HG02610 (cell line): ENCODE measurements around the gene TPRG1.

Experiments
- ATAC-seq: cut with Tn5 transposase; IDR thresholded peaks from one replicate; pipeline ENCODE4 v1.9.1; 2021; ENCODE audit warnings: mild to moderate bottlenecking, moderate library complexity; ENCODE audit not compliant: unreplicated experiment

Gene TPRG1, protein sequence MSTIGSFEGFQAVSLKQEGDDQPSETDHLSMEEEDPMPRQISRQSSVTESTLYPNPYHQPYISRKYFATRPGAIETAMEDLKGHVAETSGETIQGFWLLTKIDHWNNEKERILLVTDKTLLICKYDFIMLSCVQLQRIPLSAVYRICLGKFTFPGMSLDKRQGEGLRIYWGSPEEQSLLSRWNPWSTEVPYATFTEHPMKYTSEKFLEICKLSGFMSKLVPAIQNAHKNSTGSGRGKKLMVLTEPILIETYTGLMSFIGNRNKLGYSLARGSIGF

DNA sequence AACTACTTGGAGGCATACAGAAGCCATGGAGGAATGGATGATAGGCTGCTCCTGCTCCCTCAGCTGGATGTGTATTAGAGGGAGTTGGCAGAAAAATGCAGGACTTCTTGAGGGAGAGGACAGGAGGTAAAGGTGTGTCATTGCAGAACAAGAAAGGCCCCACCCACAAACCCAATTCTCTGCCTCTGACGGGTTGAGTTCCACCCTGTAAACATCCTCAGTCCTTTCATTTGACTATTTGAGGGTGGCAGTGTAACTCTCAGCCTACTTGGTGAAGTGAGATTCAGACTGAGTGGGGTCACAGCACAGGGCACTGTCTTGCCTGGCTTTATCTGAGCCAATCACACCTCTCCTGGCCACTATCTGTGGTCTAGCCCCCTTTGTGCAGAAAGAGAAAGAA is at the start of gene TPRG1:
TSS of gene TPRG1 (plus strand) at position 265 of the 400 bp plus-strand sequence. CDS start 35,414 bp downstream, outside the sequence.
- ATAC-seq: no peak

DNA sequence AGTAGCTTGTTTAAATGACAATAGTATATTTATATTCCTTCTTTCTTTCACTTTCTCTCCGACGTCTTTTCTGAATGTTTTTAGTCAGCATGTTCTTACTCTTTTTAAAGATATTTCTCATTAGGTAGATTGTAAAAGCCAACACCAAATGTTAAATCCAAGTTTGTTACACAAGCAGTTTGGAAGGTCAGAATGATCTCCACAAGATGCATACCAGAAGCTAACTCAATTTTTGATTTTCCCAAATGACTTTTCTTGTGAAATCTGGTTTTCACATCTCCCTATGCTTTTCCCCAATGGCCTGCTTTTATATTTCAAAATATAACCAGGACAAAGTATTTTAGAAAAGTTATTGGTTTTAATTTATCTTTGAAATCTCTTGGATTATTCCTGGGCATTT is 49.7 kb upstream of the TPRG1 start:
- ATAC-seq: no peak

DNA sequence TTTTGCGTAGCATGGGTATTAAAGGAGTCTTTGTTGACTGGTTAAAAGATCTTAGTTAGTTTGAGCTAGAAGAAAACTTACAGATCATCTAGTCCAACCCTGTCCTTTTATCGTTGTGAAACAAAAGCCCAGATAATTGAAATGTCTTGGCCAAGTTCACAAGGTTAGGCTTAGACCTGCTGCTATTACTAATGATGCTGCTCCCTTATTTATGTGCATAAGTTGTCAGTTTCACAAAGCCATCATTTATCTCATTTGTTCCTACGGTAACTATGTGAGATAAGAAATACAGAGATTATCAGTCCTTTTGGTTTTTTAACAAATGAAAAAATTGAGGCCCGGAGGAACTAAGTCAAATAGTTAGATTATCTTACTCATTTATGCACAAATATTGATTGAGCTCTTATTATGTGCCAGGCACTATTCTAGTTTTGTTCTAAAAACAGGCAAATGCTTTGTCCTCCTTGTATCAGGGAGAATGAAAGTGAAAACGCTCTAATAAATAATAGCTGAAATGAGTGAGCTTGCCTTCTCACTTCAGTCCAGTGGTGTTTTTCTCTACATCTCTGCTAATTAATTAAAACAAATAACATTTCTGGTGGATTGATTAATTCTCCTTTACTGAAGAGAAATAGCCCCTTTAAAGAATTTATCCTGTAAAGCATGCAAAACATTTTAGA is 49.1 kb upstream of the TPRG1 start:
- ATAC-seq: no peak

DNA sequence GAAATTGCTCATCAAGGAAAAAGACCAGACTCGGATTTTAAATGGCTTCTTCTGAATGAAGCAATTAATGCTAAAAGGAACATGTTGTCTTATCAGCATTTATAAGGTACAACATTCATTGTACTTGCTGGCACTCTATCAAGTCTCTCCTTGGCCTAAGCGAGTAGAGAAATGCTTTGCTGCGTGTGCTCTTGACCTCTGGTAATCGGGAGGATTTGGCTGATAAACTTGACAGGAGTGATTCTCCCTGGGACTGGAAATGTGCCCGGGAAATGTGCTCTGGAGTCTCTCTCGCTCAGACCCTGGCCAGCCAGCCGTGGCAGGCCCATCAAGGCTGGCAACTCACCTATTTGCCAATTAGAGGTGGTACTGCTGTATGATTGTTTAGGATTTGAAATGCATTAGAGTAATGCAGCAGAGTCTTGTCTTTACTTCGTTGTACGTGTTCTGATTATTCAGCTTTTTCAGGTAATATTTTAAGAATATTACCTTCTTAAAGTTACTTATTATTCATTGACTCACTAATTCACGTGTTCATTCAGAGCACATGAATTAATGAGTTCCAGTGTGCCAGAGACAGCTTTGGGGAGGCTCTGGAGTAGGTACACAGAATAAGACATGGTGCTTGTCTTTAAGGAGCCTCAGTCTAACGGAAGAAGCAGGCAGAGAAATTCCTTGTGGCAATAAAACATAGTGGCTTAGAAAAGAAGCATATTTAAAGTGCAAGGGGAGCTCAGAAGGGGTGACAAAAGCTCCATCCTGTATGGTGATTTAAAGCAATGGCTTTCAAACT is 48.0 kb upstream of the TPRG1 start:
- ATAC-seq: no peak

DNA sequence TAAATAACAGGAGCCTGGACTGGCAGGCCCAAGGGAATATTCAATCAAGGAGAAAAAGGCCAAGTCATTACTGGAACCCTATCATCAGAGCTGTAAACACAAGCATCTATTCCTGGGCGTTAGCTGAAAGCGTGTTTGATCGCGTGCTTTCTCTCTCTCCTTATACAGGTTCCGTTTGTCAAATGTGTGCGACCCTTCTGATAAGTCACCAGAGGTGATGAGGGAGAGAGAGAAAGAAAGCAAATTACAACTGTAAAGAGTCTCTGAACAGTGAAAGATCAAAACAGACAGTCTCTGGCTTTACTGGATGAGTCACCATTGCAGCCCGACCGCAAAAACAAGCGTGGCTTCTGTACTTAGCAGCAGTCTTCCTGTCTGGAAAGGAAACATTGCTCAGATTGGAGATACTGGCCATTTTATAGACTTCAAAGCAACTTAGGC is 39.5 kb upstream of the TPRG1 start:
- peak; percentile 87 for ATAC-seq

DNA sequence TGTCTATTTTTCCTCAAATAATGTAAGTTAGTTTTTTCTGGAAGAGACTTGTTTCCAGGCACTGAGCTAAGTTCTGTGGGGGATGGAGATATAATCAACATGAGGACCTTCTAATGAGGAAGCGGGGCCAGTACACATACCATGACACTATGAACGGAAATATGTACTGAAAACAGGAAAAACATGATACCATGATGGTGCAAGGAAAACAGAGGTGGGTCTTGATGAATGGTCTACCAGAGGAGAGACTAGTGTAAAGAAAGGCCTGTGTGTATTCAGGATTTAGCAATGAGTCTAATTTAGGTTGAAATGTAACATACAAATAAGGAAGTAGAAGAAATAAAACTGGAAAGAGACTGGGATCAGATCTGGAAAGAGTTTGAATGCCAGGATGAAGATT is 38.9 kb upstream of the TPRG1 start:
- ATAC-seq: no peak

DNA sequence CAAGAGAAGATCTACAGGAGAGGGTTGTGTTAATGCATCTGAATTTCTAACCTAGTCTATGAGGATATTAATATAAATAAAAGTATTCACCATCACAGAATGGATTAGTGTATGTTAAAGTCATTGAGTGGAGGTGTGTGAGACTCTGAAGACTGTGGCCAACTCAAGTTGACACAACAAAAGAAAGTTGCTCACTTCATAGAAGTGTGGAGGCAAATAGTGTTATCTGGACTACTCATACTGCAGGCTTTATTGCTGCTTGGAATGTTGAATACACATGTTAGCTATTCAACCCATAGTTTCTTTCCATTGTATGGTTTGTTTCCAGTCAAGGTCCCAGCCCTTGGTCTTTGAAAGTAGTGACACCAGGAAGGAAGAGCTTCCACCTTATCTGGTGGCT is 38.0 kb upstream of the TPRG1 start:
- no peak for ATAC-seq

DNA sequence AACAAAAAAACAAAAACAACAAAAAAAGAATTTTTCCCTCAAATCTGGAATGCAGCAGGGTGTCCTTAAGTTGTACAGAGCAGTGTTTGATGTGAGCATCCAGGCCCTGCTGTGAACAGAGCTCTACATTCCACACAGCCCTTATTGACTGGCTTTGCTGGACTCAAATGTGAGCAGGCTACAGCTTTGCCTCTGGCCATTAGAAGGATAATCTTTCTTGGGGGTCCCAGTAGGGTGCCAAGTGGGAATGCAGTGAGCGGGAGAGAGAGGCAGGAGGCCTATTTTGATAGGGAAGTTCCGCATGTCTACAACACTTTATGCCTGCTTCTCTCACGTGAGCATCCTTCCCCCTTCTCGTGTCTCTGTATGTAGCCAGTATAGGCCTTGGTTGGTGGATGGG is 34.4 kb upstream of the TPRG1 start:
- ATAC-seq: no peak

DNA sequence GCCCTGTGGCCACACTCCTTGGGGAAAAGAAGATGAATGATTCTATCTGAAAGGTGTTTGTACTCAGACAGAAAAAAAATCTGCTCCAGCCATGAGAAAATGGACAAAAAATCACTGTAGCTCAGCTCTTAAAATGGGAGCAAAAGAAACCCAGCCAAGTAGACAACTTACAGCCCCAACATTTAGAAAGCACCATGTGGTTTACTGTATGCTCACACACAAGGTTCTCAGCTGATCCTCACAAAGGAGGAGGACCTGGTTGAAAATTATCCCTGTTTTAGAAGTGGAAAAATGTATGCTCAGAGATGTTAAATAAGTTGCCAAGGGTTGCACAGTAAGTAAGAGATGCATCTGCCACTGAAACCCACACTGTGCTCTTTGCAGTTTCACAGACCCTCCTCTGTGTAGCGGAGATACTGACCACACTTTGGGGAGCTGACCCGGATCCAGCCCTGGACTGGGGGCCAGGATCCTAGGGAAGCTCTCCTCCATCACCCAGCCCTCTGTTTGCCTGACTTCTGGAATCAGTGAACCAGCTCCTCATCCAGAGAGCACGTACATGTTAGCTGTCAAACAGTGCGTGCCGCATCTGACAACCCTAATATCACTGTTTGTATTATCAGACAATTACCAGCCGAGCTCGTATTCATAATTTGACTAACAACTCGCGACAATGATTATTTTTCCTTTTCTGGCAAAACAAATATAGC is 32.7 kb upstream of the TPRG1 start:
- no peak for ATAC-seq

DNA sequence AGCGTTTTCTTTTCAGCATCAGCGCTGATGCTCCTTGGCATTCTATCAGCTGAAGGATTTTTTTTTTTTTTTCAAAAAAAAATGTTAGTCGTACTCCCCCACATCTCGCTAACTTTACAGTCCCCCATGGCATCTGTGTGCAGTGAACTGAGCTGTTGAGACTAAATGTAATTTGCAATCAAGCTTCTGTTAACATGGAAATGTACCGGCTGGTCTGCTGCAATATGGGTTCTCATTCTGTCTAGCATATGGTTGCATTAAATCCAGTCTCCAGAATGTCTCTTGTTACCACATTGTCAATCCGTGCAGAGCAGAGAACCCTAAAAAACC is 32.2 kb upstream of the TPRG1 start:
- no peak for ATAC-seq

DNA sequence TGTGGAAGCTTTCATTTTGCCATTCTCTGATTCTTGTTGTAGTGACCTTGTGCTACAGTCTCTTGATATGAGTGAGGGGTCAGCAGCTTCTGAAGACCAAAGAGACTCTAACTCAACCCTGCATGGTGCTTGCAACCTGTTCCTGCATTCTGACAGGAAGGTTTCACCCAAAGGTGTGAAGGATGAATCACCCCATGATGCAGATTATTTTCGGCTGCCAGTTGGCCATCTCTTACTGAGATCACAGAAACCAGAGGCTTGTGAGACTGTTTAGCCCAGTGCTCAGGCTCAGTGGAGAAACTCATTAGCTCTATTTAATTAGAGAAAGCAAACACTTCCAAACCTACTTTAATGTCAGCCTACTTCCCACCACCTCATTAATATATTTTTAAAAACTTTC is 29.2 kb upstream of the TPRG1 start:
- ATAC-seq: no peak

DNA sequence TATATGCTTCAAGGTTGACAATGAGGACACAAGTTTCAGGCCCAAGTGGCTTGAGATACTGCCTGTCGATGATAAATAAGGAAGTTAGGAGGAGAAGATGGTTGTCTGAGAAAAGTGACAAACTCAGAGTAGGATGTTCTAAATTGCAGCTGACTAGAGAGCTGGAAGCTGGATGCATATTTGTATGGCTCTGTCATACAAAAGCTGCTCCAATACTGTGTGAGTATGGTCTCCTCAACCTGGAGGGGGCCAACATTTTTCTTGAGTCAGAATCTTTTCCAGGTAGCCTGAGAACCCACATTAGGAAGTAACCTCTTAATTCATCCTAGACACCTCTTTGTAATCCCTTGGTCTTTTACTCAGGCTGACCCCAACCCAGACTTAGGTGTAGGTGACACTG is 28.4 kb upstream of the TPRG1 start:
- no peak for ATAC-seq

DNA sequence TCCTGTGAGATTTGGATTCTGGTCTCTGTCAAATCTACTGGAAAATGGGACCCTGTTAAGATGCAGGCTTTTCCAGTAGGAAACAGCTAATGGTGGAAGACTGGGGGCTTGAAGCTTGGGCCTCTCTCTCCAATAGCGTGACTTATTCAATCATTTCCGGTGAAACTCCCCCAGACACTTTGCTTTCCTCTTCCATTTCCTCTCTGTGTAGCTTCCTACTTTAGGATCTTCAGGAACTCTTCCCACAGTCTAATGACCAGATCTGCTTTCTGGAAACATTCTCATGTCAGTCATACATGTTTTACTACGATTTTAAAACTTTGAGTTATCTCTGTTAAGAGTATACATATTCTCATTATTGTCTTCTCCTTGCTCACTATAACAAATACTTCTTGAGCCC is 28.0 kb upstream of the TPRG1 start:
- ATAC-seq: no peak

DNA sequence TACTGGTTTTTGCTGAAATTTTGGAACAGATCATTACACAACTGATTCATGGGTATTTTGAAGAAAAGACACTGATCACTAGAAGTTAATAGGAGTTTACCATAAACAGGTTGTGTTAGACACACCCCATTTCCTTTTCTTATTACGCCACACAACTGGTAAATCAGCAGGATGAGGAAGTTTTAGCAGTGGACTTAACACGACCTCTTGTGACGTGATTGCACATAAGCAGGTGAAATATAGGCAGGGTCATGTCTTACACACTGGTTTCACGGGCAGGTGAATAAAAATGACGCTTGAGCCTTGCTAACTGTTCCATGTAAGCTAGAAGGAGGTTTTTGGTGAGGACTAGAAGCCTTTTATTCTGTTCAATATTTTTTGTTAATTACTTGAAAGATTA is 27.1 kb upstream of the TPRG1 start:
- ATAC-seq: no peak

DNA sequence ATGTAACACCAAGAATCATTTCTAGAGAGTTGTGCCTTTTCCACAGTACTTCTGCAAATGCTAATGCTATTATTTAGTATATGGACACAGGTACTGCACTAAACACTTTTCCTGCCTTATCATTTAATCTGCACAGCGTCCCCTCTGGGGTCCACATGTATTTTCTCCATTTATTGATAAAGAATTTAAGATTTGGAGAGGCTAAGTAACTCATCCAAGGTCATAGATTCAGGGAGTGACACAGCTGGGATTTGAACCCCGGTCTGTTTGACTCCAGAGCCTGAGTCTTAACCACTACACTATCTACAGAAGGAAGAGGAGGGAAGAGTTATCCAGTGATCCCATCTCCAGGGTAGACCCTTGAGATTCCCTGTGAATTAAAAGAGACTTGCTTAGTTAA is 24.9 kb upstream of the TPRG1 start:
- ATAC-seq: no peak

DNA sequence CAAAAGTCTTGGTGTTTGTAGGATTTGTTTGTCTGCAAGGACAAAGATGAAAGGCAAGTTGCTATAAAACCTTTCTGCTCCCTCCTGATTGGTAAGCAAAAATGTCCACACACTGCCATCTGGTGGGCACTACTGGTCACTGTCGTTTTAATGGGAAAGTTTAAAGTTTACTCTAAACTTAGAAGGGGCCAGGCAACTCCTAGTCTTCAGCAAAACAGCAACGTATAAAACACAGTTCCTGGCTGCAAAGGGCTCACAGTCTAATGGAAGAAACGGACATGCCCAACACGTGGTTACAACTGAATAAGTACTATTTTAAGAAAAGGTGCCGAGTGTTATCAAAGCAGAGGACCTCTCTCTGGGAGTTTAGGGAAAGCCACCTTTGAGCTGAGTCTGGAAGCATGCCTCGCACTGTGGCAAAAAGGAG is 23.7 kb upstream of the TPRG1 start:
- ATAC-seq: peak; percentile 77

DNA sequence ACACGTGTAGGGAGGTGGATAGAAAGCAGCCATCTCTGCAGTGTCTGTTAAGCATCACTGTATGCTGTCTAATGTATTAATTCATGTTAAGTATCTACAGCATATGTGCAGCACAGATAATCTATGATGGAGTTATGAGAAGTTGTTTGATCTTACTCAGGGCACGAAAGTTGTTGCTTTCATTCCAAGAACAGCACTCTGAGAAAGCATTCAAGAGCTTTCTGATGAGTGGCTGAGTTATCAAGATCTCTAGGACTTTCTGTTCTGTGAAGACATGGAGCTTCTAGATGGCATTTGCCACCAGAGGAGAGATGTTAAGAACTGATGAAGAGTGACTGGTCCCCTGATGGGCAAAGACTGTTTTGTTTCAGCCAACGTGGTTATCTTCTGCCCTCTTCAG is 22.6 kb upstream of the TPRG1 start:
- ATAC-seq: no peak

DNA sequence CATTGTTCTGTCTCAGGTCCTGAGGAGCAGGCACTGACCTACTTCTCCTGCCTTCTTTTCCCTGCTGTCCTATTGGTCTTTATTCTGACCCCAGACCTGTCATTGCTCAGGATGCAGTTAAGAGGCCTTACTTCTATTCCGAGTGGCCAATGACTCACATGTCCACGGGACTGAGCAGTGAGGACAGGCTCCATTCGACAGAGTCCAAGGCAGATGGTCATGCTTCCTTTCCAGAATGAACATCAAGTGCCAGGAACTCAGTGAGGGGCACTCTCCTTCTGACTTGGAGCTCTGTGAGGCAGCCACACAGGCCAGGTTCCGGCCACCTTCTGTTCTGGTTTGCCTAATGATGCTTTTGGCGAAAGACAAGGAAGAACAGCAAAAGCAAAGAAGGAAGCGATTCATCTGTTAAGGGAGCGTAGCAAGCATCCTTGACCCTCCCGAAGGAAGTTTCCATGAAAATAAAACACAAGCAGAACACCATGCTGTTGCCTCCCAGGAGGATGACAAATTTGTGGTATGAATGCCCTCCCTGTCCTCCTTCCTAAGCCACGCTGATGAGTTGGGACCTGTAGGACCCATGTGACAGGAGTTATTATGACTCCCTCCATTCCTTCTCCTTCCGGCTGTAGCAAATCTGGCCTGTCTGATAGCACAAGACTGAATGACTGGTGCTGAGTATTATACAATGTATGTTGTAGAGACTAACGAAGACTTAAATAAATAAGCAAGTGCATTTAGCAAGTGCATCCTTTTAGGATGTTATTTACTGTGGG is 14.4 kb upstream of the TPRG1 start:
- ATAC-seq: no peak

DNA sequence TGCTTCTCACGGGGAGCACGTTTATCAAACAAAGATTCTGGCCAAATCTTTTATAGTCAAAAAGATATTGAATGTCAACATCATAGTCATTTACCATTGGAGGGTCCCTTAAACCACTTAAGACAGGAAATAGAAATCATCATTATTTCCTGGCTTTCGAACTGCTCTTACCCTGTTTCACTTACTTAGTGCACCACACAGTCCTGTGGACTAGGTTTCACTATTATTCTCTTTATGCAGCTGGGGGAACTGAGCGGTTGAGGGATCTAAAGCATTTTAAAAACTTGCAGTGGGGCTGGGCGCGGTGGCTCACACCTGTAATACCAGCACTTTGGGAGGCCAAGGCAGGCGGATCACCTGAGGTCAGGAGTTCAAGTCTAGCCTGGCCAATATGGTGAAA is 13.7 kb upstream of the TPRG1 start:
- ATAC-seq: no peak

DNA sequence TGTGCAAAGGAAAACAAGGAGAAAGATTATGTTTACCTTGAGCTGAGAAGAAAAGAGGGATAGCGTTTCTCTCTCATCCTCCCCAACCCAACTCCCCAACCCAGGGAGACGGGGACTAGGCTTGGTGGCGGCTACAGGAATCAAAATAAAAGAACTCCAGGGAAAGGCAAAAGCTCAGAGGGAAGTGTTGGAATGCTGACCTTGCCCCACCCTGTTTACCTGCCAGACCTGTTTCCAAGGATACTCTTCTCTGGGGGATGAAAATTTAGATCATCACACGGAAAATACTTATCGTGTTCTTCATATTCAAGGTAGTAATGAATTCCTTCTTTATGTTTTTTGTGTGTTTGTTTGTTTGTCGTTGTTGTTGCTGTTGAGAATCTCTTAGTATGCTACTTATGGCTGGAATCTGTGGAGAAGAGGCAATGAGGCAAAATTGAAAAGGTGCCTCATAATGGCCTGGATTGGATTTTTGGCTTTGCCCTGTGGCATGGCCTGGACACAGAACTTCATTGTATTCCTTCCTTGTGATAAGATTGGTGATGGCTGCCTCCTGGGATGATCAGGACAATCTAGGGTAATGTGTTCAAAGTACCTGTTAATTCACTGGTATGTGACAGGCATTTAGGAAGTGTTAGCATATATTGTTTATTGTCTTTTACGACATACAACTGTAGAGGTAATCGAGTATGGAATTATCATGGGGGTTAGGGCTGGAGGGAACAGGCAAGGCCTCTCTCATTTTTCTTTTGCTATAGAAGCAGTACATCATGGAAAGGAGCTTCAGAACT is 11.1 kb upstream of the TPRG1 start:
- no peak for ATAC-seq
